Measurements from ENCODE around the gene TMBIM1.
"Not testable (repeated sequence)": the region's sequence is repeated elsewhere in the genome, so short reads cannot be mapped to it uniquely, and the experiment has no call there.

Gene TMBIM1

GRCh38 chr2:218290316-218291261 lies 1.7 kb downstream of the TMBIM1 start:
- FAIRE-seq: no peak

DNA sequence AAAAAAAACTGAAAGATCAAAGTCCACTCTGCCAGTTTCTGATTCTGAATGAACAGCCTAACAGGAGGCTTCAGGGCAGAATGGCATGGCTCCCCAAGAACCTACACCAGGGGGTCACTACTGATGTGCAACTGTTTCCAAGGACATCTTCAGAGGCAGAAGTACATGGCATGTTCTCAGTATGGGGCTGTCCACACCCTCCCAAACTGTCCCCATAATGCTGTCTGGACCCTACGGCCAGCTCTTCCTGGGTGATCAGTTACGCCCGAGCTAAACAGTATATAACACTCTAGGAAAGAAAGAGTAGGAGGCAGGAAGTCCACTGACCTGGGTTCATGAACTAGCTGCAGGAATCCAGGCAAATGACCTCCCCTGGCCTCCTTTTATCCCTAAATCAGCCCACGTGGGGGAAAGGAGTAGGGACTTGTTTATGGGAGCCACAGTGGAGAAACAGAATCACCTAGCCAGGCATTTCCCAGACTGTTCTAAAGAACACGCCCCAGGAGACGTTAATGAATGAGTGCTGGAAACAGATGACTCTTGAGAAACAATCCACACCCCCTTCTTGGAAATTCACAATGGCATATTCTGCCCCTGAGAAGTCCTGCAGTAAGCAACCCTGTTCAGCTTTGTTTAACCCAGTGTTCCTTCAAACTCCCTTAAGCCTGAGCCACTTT lies 2.5 kb downstream of the TMBIM1 start:
- no peak for FAIRE-seq

DNA sequence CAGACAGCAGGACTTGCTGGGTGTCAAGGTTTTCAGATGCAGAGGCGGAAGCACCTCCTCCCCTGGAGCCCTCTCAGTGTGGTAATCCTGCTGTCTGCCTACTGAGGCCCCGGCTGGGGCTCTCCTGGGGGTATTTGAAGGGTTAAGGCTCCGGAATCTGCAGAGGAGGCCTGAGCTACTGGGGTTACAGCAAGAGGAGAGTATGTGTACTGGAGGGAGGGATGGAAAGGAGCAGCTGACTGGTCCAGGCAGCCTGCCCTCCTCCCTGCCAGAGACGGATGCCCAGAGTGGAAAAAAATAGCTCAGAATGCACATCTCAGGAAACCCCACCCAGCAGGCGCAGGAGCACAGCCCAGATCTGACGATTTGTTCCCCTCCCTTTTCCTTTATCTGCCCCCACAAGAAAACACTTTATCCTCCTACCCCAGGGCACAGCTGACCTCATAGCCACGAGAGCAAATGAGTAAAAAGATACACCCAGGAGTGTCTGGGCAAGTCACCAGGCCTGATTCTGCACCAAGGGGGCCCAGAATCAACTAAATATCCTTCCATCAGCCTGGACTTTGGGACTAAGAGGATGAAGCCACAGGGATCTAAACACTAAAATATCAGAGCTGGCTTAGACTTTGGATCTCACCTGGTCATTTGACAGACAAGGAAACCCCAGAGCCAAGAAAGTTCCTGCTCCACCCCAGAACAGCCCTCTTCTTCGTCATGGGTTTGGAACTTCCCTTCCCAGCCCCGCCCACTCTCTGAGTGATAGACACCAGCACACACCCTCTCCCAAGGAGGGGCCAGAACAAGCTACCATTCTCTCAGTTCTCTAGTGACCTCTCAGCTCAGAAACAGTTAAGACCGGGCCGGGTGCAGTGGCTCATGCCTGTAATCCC lies 5.5 kb downstream of the TMBIM1 start:
- FAIRE-seq: peak; percentile 67

- no peak for FAIRE-seq
Measured at GRCh38 chr2:218285604-218286003, 6.7 kb downstream of the TMBIM1 start.

GRCh38 chr2:218284106-218284811 lies 8.0 kb downstream of the TMBIM1 start:
- FAIRE-seq: no peak

- no peak for FAIRE-seq
Measured at GRCh38 chr2:218282173-218282991, 9.9 kb downstream of the TMBIM1 start.

GRCh38 chr2:218281449-218281848 lies 10.9 kb downstream of the TMBIM1 start:
- FAIRE-seq: no peak

DNA sequence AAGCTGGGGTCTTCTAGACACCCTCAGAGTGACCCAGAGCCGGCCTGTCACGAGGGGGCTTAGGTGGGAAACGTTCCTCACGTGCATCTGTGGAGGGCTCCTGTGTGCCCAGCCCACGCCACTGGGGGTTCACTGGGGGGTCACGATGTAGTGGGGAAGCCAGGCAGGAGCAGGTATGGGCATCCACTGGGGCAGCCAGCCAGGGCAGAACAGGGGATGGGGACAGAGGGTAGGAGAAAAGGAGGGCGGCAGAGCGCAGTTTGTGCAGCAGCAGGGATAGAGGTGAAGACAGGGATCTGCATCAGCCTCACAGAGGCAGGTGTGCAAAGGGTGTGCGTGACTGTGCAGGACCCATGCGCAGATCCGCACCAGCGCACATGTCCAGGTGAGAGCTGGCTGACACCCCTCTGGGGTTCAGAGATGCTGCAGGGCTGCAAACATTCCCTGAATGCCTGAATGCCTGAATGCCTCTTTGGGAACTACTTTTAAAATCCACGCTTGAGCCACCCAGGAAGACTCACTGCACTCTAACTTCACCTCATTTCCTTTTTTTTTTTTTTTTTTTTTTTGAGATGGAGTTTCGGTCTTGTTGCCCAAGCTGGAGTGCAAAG lies 11.9 kb downstream of the TMBIM1 start:
- FAIRE-seq: no peak

GRCh38 chr2:218278531-218279360 lies 13.6 kb downstream of the TMBIM1 start:
- FAIRE-seq: no peak

- FAIRE-seq: no peak
Measured at GRCh38 chr2:218277921-218278320, 14.4 kb downstream of the TMBIM1 start.

- FAIRE-seq: no peak
Measured at GRCh38 chr2:218276986-218277755, 15.1 kb downstream of the TMBIM1 start.

DNA sequence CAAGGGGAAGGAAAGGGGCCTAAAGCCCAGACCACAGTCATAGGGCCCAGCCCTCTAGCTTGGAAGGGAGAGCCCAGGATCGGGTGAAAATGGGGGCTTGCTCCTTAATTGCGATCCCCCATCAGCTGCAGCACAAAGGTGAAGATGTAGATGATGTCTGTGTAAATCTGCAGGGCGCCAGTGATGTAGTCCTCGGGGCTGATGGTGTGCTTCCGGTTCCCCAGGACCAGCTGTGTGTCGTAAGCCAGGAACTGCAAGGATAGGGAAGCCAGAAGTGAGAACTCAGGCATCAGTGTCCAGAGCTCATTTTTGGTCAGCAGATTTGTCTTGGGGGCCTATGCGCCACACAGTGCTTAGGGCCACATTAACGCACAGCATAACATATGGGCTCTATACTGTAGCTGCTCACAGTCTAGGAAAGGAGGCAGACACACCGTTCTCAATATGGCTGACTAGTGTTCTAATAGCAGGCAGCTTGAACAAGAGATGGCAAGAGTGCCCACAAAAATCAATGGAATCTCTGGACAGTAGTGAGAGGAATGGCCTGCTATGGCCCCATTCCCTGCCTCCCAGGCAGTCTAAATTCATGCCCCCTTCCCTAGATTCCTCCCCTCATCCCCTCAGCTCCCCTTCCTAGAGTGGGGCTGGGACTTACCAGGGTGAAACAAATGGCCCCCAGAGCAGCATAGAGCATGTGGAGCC lies 16.8 kb downstream of the TMBIM1 start:
- no peak for FAIRE-seq

DNA sequence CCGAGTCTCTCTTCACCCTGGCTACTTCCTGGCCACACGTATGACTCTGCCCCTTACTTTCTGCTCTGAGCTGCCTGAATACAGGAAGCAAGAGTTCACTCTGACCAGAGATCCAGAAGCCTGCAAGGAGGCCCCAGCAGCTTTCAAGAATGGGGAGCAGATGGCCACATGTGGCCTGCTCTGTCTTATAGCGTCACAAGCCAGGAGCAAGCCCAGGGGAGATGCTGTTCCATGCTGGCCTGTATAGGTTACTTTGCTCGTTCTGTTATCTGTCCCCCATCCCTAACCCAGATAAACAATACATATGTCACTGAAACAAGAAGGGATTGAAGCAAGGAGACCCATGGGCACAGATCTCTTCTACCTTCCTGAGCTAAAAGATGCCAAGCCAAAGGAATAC lies 17.7 kb downstream of the TMBIM1 start:
- no peak for FAIRE-seq

- no peak for FAIRE-seq
Measured at GRCh38 chr2:218273908-218274249, 18.4 kb downstream of the TMBIM1 start.

GRCh38 chr2:218273214-218273907 lies 18.9 kb downstream of the TMBIM1 start:
- FAIRE-seq: not testable (repeated sequence)

GRCh38 chr2:218272531-218273212 lies 19.6 kb downstream of the TMBIM1 start:
- FAIRE-seq: peak; percentile 43

GRCh38 chr2:218271865-218272530 lies 20.3 kb downstream of the TMBIM1 start:
- no peak for FAIRE-seq

Measured in A204.1 (cell line).